ENCODE results near the gene BASP1.

GRCh38 chr5:17182494-17182893 is 34.9 kb upstream of the BASP1 start:
- no peak for TF ChIP-seq POLR2AphosphoS5 (IDR thresholded peaks at IDR 0.05; ENCODE audit: low read length)
- TF ChIP-seq FOXM1 (IDR thresholded peaks at IDR 0.05; ENCODE audit: low read depth, low read length) = no peak
- TF ChIP-seq, protein P1, sequence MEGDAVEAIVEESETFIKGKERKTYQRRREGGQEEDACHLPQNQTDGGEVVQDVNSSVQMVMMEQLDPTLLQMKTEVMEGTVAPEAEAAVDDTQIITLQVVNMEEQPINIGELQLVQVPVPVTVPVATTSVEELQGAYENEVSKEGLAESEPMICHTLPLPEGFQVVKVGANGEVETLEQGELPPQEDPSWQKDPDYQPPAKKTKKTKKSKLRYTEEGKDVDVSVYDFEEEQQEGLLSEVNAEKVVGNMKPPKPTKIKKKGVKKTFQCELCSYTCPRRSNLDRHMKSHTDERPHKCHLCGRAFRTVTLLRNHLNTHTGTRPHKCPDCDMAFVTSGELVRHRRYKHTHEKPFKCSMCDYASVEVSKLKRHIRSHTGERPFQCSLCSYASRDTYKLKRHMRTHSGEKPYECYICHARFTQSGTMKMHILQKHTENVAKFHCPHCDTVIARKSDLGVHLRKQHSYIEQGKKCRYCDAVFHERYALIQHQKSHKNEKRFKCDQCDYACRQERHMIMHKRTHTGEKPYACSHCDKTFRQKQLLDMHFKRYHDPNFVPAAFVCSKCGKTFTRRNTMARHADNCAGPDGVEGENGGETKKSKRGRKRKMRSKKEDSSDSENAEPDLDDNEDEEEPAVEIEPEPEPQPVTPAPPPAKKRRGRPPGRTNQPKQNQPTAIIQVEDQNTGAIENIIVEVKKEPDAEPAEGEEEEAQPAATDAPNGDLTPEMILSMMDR (IDR thresholded peaks at IDR 0.05 in 2 of 3, conservative IDR thresholded peaks at IDR 0.05 in 1 of 3; ENCODE audit: control insufficient read depth in 2 of 3, extremely low read depth in 1 of 3, insufficient read depth in 1 of 3, low read depth in 3 of 3, low read length in 3 of 3) = no peak
